GM12875 (cell line): ENCODE measurements around the gene TMEM235.
A peak's percentile ranks its signal among the peaks of the same experiment; 100 is the strongest.

Source experiments
- H3K4me3 ChIP-seq: one replicate; pipeline ENCODE4 v1.5.1; 2011; ENCODE audit warnings: low read depth, low read length, control low read depth
- TF ChIP-seq, protein P1 (sequence below): IDR thresholded peaks from 2 replicates; pipeline ENCODE4 v1.5.1; 2011; ENCODE audit warnings: low read depth, mild to moderate bottlenecking, control low read depth, inconsistent platforms, low read length, moderate library complexity, borderline replicate concordance; ENCODE audit not compliant: insufficient read depth

The TMEM235 gene

DNA sequence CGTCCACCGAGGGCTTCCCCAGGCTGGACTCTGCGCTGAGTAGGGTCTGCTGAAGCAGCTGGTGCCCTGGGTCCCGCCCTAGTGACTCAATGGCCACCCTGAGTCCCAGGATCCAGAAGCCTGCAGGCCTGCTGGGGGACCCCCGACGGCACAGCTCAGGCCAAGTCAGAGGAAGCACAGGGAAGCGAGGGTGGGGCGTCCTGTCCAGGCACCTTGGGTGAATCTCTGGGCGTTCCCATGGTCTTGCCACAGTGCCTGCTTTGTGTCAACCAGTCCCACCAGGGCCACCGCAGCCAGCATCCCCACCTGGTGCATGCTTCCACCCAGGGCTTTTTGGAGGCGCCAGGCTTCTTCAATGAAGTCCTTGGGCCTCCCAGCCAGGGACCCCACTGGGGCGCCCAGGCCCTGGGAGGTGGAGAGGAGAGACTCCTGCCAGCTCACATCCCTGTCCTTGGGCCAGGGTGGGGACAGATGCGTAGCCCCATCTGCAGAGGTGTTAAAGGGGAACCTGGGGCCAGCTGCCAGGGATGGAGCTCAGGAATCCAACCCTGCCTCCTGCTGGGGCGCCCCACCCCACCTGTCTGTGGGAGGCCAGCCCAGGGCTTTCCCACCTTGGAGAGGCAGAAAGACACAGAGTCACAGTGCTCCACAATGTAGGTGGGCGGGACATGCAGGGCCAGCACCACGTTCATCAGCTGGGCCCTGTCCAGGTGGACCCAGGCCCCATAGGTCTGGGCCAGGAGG lies 17.8 kb downstream of the TMEM235 start:
- TF ChIP-seq, protein P1, sequence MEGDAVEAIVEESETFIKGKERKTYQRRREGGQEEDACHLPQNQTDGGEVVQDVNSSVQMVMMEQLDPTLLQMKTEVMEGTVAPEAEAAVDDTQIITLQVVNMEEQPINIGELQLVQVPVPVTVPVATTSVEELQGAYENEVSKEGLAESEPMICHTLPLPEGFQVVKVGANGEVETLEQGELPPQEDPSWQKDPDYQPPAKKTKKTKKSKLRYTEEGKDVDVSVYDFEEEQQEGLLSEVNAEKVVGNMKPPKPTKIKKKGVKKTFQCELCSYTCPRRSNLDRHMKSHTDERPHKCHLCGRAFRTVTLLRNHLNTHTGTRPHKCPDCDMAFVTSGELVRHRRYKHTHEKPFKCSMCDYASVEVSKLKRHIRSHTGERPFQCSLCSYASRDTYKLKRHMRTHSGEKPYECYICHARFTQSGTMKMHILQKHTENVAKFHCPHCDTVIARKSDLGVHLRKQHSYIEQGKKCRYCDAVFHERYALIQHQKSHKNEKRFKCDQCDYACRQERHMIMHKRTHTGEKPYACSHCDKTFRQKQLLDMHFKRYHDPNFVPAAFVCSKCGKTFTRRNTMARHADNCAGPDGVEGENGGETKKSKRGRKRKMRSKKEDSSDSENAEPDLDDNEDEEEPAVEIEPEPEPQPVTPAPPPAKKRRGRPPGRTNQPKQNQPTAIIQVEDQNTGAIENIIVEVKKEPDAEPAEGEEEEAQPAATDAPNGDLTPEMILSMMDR, result no peak
- H3K4me3 ChIP-seq, result no peak overlapping the region

DNA sequence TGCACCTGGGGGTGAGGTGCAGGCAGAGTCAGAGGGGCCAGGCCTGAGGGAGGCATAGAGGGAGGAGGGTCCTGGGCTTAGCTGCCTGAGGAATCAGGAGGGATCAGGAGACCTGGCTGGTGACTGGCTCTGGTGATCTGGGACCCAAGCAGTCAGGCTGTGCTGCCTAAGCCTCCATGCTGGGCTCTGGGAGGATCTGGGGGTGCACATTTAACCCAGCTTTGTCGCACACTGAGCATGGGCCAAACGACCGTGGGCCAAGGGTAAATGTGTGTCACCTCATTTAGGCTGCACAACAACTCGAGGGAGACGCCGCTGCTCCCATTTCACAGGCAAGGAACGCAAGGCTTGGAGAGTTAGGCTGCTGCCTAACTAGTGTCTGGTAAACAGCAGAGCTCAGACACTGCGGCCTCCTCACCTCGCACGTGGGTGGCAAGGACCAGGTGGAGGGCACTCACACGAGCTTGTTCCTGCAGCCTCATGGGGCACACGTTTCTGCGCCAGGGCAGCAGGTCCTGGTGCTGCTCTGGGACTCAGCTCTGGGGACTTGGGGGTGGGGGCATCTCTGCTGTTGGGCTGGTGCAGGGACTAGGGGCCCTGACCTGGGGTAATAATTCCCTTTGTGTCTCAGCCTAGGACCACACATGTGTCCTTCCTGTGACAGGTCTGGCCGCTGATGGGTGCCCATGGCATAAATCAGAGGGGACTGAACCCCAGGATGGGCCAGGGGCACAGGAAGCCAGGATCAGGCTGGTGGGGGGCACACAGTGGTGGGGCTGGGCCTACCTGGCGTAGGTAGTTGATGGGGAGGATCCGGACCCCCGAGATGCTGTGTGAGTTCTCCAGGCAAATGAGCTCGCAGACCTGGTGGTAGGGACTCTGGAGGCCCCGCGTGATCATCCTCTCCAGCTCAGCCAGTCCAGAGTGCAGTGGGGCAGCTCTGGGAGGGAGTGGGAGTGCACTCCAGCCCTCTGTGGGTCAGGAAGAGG lies 18.7 kb downstream of the TMEM235 start:
- TF ChIP-seq, protein P1, result no peak
- H3K4me3 ChIP-seq, result no peak overlapping the region

DNA sequence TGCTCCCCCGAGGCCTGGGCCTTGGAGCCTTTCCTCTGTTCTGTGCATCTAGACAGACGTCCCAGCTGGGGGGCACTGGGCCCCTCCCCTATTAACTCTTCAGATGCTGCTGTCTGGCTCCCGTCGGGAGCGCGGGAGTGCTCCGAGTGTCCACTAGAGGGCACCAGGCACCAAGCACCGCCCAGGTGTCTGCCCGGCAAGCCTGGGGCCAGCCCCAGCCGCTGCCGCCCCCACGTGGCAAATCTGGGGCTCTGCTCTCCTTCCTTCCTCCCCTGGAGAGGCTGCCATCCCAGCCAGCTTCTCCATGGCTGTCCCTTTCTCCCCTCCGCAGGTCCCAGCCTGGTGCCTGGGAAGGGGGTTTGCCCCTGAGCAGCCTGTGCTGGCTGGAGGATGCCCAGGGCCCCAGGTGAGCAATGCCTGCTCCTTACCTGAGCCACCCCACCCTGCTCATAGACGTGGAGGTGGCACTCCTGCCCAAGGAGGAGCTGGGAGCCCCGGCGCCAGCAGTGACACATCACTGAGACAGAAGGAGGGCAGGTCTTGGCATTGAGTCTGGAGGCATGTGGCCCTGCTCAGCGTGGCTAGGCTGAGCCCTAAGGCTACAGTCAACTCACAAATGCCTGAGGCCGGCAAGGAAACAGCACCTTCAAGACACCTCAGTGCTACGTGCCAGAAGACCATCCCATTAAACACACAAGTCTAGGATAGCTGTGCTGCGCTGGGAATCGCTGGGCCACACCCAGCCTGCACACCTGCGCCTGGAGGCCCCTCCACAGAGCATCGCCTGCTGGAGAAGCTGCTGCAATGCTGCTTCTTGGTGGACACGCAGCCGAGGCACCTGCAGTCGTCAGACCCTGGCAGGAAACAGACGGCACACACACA lies 19.7 kb downstream of the TMEM235 start:
- TF ChIP-seq, protein P1, result peak; percentile 100
- H3K4me3 ChIP-seq, result no peak overlapping the region

DNA sequence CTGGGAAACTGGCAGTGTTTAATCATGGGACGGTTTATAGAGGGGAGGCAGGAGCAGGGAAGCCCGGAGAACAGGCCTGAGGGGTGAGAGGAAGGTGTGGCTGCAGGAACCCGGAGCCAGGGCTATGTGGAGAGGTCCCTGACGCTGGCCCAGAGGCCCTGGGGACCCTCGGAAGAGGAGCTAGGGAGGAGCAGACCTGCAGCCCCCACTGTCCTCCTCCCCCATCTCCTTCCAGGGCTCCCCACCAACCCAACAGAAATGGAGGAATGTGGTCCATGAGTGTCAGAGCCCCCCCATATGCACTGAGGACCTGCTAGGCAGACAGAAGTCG lies 20.3 kb downstream of the TMEM235 start:
- no peak overlapping the region for H3K4me3 ChIP-seq
- TF ChIP-seq, protein P1, result no peak

DNA sequence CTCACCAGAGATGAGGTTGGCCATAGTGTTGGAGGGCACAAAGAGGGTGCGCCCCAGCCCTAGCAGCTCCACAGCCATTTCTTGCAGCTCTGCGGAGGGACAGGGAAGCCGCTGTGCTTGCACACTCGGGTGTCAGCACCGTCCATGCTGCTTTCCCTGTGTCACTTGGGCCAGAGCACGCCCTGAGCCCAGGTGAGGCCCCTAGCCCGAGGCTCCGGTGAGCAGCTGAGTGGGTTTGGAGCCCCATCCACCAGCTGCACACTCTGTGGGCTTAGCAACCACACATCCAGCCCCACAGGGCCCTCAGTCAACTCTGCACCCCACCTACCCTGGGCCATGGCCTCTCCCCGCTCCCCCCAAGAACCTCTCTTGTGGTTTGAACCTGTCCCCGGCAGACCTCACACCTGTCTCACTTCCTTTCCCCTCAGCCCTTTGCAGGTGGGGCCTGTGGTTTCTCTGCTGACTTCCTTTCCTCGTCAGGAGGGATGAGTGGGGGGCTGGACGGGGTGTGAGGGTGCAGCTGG lies 20.7 kb downstream of the TMEM235 start:
- H3K4me3 ChIP-seq, result no peak overlapping the region

More for the DNA sequence above, 20.7 kb downstream of the TMEM235 start:
- TF ChIP-seq, protein P1, result no peak
